Right renal cortex interstitium (tissue), 3 donors: ENCODE results near the gene ACBD7. TPM values are rescaled to one million over a fixed set of nuclear protein-coding genes. Genes with fewer than 3 reads are reported as not detected.

ENCODE experiments used
- DNase-seq, 3 donors: peaks; one replicate each; pipeline ENCODE4 v3.0.0-alpha.2; 2013; ENCODE audit warnings: low read depth in 3 of 3, low spot score in 2 of 3
- polyA plus RNA-seq, 3 donors: library from polyadenylated mRNA; unstranded; fragments of 120-200 nt; gene quantifications; one replicate each; pipeline ENCODE4 v1.2.1, GENCODE V29; 2013; ENCODE audit not compliant: insufficient read length in 3 of 3

Gene ACBD7
- polyA plus RNA-seq, 3 donors = 5.8 to 7.4 (median 7.1) TPM

DNA sequence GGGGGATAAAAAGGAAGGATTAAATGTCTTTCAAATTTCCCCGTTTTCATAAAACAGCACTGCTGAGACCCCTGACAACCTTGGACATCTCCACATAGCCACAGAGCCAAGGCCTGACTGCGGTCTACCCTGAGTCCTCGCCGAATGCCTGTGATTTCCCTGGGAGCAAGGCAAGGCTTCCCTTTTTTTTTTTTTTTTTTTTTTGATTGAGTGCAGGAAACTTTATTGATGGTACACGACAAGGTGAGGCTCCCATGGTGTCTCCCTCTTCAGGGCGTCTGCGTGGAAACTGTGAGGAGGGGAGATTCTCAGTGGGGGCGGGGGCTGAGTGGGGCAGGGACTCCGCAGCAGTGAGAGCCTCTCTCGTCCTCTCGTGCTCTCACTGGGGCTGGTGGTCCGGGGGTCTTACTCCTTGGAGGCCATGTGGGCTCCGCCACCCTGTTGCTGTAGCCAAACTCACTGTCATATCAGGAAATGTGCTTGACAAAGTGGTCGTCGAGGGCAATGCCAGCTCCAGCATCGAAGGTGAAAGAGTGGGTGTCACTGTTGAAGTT lies 4.4 kb upstream of the ACBD7 start:
- DNase-seq = no peak

DNA sequence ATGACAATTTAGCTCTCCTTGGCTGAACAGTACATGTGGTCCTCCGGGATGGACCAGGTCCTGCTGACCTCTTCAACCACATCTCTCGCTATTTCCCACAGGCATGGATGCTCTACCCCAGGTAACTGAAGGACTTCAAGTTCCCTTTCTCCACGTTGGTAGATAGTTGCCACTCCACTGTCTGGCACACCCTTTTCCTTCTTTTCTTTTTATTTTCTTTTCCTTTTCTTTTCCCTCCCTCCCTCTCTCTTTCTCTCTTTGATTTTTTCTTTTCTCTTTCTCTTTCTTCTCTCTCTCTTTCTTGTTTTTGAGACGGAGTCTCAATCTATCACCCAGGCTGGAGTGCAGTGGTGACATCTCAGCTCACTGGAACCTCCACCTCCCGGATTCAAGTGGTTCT lies 2.8 kb upstream of the ACBD7 start:
- no peak for DNase-seq

DNA sequence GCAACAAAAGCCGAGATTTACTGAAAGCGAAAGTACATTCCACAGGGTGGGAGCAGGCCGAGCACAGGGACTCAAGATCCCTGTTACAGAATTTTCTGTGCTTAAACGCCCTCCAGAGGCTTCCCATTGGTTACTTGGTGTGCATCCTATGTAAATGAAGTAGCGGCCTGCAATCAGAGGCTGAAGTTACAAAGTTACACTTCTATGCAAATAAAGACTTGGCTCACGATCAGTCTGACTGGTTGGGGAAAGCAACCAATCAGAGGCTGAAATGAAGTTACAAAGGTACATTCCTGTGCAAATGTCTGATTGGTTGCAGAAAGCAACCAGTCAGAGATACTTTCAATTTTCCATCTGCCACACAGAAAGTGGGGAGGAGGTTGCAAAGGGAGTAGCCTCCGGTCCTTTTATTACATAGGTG lies 4.1 kb downstream of the ACBD7 start:
- DNase-seq = peak; percentile 65 to 80 (median 77)

GRCh38 chr10:15083674-15084501 lies 4.7 kb downstream of the ACBD7 start:
- DNase-seq = no peak

GRCh38 chr10:15075421-15075820 lies 13.2 kb downstream of the ACBD7 start:
- no peak for DNase-seq

- no peak for DNase-seq
Observed at GRCh38 chr10:15072358-15072757, 16.2 kb downstream of the ACBD7 start.

DNA sequence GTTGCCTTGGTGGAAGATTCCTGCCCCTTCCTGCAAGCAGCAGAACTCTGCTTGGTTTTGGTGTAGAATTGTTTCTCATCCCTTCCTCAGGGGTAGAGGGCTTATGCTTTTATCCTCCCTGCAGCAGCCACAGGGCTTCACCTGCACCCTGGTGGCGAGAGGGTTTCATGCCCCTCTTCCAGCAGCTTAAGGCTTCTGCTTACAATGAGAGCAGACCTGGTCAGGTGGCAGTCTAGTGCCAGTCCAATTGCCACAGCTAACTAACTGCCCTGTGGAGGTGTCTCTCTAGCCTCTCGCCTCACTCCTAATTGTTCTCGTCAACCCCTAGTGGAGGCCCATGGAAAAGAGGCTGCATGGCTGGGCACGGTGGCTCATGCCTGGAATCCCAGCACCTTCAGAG lies 19.3 kb downstream of the ACBD7 start:
- no peak for DNase-seq

GRCh38 chr10:15068802-15069201 lies 19.8 kb downstream of the ACBD7 start:
- no peak for DNase-seq

DNA sequence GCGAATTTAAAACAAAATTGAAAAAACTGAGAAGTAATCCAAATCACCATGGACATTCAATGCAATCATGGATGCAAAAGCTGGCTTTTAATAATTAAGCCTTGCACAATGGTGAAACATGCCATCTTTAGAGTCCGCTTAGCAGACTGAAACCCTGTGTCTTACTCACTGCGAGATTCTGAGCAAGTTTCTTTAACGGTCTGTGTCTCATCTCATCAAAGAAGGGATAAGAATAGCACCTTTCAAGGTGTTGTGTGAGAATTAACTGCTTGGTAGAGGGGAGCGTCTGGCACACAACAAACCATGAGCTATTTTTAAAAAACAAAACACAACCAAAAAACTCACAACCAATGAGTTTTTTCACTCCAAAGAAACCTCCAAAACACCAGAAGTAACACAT lies 21.4 kb downstream of the ACBD7 start:
- DNase-seq = no peak

- DNase-seq = no peak
Observed at GRCh38 chr10:15060638-15061037, 27.9 kb downstream of the ACBD7 start.

GRCh38 chr10:15059914-15060313 lies 28.7 kb downstream of the ACBD7 start:
- DNase-seq = no peak

DNA sequence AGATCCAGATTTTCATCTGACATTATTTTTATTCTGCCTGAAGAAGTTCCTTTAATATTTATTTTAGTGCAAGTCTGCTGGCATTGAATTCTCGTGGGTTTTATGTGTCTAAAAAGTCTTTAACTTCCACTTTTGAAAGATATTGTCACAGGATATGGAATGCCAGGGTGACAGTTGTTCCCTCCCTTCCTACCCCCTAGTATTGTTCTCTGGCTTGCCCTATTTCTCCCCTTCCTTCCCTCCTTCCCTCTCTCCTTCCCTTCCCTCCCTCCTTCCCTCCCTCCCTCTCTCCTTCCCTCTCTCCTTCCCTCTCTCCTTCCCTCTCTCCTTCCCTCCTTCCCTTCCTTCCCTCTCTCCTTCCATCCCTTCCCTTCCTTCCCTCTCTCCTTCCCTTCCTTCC lies 29.9 kb downstream of the ACBD7 start:
- no peak for DNase-seq

DNA sequence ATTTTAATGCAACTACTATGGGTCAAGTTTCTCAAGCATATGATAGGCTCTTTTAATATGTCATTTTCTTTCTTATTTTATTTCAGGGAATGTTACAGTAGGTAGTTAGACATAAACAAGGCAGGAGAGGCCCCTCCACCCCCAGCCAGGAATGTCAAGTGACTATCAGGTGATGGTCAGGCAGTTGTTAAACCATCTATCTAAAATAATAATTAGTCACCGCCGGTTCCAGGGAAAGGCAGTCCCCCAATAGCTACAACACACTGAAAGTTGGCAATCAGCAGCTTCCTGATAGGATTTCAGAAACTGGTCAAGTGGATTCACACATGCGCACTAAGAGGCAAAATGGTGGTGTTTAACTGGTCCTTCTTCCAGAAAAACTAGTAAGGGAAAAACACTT lies 35.5 kb downstream of the ACBD7 start:
- no peak for DNase-seq

GRCh38 chr10:15052121-15052520 lies 36.5 kb downstream of the ACBD7 start:
- no peak for DNase-seq

DNA sequence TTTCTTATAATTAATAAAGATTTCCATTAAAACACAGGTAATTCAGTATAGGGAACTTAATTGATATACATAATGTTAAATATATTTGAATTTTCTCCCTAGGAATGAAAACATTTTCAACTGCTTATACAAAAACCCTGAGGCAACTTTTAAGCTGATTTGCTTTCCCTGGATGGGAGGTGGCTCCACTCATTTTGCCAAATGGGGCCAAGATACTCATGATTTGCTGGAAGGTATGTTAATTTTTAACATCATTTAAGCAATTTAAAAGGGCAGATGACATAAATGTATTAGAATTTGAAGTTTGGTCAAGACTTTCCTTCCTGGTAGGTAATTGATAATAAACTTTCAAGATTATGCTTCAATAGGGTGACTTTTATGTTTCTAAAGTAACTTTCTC lies 39.0 kb downstream of the ACBD7 start:
- DNase-seq = no peak

GRCh38 chr10:15046626-15047025 lies 42.0 kb downstream of the ACBD7 start:
- peak; percentile 4 to 19 (median 10) for DNase-seq

GRCh38 chr10:15045380-15045779 lies 43.2 kb downstream of the ACBD7 start:
- DNase-seq = no peak

DNA sequence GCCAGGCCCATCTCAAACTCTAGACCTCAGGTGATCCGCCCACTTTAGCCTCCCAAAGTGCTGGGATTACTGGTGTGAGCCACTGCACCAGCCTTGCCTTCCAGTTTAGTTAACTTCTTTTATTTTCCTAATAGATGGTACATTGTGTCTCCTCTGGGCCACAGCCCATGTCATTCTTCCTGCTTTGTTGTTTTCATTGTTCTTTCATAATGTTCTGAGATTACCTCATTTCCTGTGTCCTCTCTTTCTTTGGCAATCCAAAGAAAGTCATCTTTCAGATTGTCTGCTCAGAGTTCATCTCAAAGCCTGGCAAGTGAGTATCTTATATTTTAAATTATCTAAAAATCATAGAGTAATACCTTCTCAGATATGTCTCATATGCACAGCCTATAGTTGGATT lies 44.9 kb downstream of the ACBD7 start, which contains the start of gene OLAH:
OLAH (plus strand) TSS at position 270 of the 400 bp plus-strand sequence. CDS start 3,346 bp downstream, outside the sequence.
- no peak for DNase-seq

- no peak for DNase-seq
Observed at GRCh38 chr10:15038416-15038815, 50.2 kb downstream of the ACBD7 start.

DNA sequence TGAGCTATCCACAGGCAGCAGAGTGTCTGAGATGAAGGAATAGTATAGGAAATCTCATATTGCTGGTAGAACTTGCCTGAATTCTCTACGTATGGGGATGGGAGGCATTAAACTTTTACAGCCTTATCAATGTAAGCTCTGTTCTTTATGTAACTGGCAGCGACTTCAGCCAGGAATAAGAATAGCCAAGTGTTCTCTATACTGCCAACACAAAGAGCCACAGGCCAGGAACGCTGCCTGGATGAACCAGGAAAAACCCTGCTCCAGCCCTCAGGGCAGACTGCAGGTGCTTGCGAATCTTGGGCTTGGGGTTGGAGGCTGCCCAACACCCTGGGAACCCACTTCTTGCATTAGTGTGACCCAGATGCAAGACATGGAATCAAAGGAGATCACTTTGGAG lies 50.9 kb downstream of the ACBD7 start:
- no peak for DNase-seq

- DNase-seq = no peak
Observed at GRCh38 chr10:15035385-15036301, 52.9 kb downstream of the ACBD7 start.
